H1 (cell line): ENCODE results near the gene GLUD1. TPM values are rescaled to one million over a fixed set of nuclear protein-coding genes. Genes with fewer than 3 reads are reported as not detected.
"Not testable (repeated sequence)": the region's sequence is repeated elsewhere in the genome, so short reads cannot be mapped to it uniquely, and the experiment has no call there.

Experiments
- CTCF ChIA-PET: fragments of 300-600 bp; sonication (Branson Sonifier 250); formaldehyde crosslinking; loops from one replicate; lab custom pipeline; 2021; ENCODE audit not compliant: partially characterized antibody; lab: Charles Lee
- POLR2A ChIA-PET: fragments of 300-600 bp; sonication (Branson Sonifier 250); formaldehyde crosslinking; loops from one replicate; lab custom pipeline; 2021; ENCODE audit warnings: inconsistent platforms; ENCODE audit not compliant: partially characterized antibody; lab: Charles Lee
- DNase-seq, 2 experiments: peaks; one replicate each; pipeline versions ENCODE4 v3.0.0 to v3.0.0-alpha.2; 2010 to 2022; ENCODE audit warnings: low spot score in 2 of 2, low read depth in 1 of 2, mixed read lengths in 1 of 2
- FAIRE-seq: peaks from 2 replicates; lab custom pipeline; 2011; peaks lifted over from hg19 to GRCh38; lab: Jason Lieb, UNC
- H2AFZ ChIP-seq: 2 replicates; pipeline ENCODE4 v1.8.1; 2012; ENCODE audit warnings: low read length, inconsistent platforms
- H2AK5ac ChIP-seq: 2 replicates; pipeline ENCODE4 v1.6.1; 2013; ENCODE audit warnings: low read depth, low read length
- H2BK120ac ChIP-seq: replicated peaks from 2 replicates; pipeline ENCODE3; 2013; ENCODE audit warnings: low read depth, low read length, inconsistent platforms
- H2BK12ac ChIP-seq: 2 replicates; pipeline ENCODE4 v1.6.1; 2013; ENCODE audit warnings: low read depth, low read length
- H2BK15ac ChIP-seq: 2 replicates; pipeline ENCODE4 v1.6.1; 2013; ENCODE audit warnings: low read length
- H2BK20ac ChIP-seq: 2 replicates; pipeline ENCODE4 v1.6.1; 2013; ENCODE audit warnings: low read length
- H2BK5ac ChIP-seq: 2 replicates; pipeline ENCODE4 v1.6.1; 2013; ENCODE audit warnings: low read depth, low read length
- H3K14ac ChIP-seq: 2 replicates; pipeline ENCODE4 v1.6.1; 2013; ENCODE audit warnings: inconsistent platforms; ENCODE audit not compliant: insufficient read length
- H3K18ac ChIP-seq: 2 replicates; pipeline ENCODE4 v1.6.1; 2013; ENCODE audit warnings: low read length; ENCODE audit errors: extremely low read depth
- H3K23ac ChIP-seq: 2 replicates; pipeline ENCODE4 v1.6.1; 2013; ENCODE audit warnings: inconsistent platforms; ENCODE audit not compliant: insufficient read length
- H3K23me2 ChIP-seq: 2 replicates; pipeline ENCODE4 v1.6.1; 2013; ENCODE audit warnings: low read depth, low read length
- H3K27ac ChIP-seq: 2 replicates; pipeline ENCODE4 v1.6.1; 2011; ENCODE audit warnings: low read depth, low read length, inconsistent platforms
- H3K27me3 ChIP-seq, 4 experiments: replicated peaks in 1 of 4; 1 replicate in 1 of 4; 2 replicates in 3 of 4; pipeline versions ENCODE4 v1.6.1 to v1.8.1; 2011 to 2013; ENCODE audit warnings: low read length in 3 of 4, mild to moderate bottlenecking in 3 of 4, inconsistent platforms in 2 of 4, mixed read lengths in 2 of 4, moderate library complexity in 1 of 4; ENCODE audit not compliant: control insufficient read depth in 3 of 4, insufficient read depth in 3 of 4; ENCODE audit errors: extremely low read depth in 1 of 4
- H3K36me3 ChIP-seq, 4 experiments: 2 replicates each; pipeline versions ENCODE4 v1.6.1 to v1.8.1; 2011 to 2013; ENCODE audit warnings: mild to moderate bottlenecking in 4 of 4, low read length in 3 of 4, moderate library complexity in 2 of 4, control low read depth in 1 of 4, inconsistent platforms in 1 of 4; ENCODE audit not compliant: insufficient read depth in 4 of 4, control insufficient read depth in 2 of 4
- H3K4ac ChIP-seq: replicated peaks from 2 replicates; pipeline ENCODE3; 2013; ENCODE audit warnings: low read length, low read depth, mixed read lengths, inconsistent platforms; ENCODE audit not compliant: insufficient read length
- H3K4me1 ChIP-seq, 4 experiments: replicated peaks in 1 of 4; 1 replicate in 1 of 4; 2 replicates in 3 of 4; pipeline versions ENCODE4 v1.6.1 to v1.8.1; 2011 to 2013; ENCODE audit warnings: low read length in 3 of 4, inconsistent platforms in 2 of 4, mixed read lengths in 1 of 4; ENCODE audit not compliant: insufficient read depth in 4 of 4, control insufficient read depth in 3 of 4
- H3K4me2 ChIP-seq, 2 experiments: 2 replicates each; pipeline versions ENCODE4 v1.6.1 to v1.8.1; 2011 to 2013; ENCODE audit warnings: low read depth in 2 of 2, low read length in 2 of 2, control low read depth in 1 of 2, inconsistent platforms in 1 of 2, mild to moderate bottlenecking in 1 of 2; ENCODE audit not compliant: insufficient read depth in 1 of 2
- H3K4me3 ChIP-seq, 4 experiments: fragments of 200-600, 300-600 bp in 1 of 4; sonication (generic), shearing (Covaris generic), sonication (Bioruptor Twin) in 1 of 4; 2 replicates each; pipeline versions ENCODE4 v1.5.1 to v1.8.1; 2011 to 2016; ENCODE audit warnings: low read length in 4 of 4, low read depth in 3 of 4, control low read depth in 2 of 4, inconsistent platforms in 2 of 4, mild to moderate bottlenecking in 2 of 4, mixed read lengths in 1 of 4, moderate library complexity in 1 of 4; ENCODE audit not compliant: insufficient read depth in 2 of 4; ENCODE audit errors: extremely low read depth in 1 of 4
- H3K56ac ChIP-seq: replicated peaks from 2 replicates; pipeline ENCODE3; 2013; ENCODE audit warnings: low read depth, mild to moderate bottlenecking, mixed read lengths, low read length, inconsistent platforms; ENCODE audit not compliant: insufficient read length
- H3K79me1 ChIP-seq: 2 replicates; pipeline ENCODE4 v1.6.1; 2013; ENCODE audit warnings: low read depth, low read length, control low read depth
- H3K79me2 ChIP-seq, 2 experiments: 2 replicates each; pipeline versions ENCODE4 v1.6.1 to v1.8.1; 2012 to 2013; ENCODE audit warnings: low read length in 2 of 2, mild to moderate bottlenecking in 2 of 2, inconsistent platforms in 1 of 2; ENCODE audit not compliant: insufficient read depth in 2 of 2, control insufficient read depth in 1 of 2
- H3K9ac ChIP-seq, 4 experiments: replicated peaks in 1 of 4; 1 replicate in 1 of 4; 2 replicates in 3 of 4; pipeline versions ENCODE4 v1.6.1 to v1.8.1; 2011 to 2013; ENCODE audit warnings: low read depth in 3 of 4, low read length in 3 of 4, control low read depth in 2 of 4, mild to moderate bottlenecking in 2 of 4, moderate library complexity in 2 of 4, inconsistent platforms in 1 of 4; ENCODE audit errors: extremely low read depth in 1 of 4
- H3K9me3 ChIP-seq, 2 experiments: 2 replicates each; pipeline versions ENCODE4 v1.6.1 to v1.8.1; 2012 to 2013; ENCODE audit warnings: mild to moderate bottlenecking in 2 of 2, moderate library complexity in 2 of 2, control low read depth in 1 of 2, inconsistent platforms in 1 of 2, low read depth in 1 of 2, low read length in 1 of 2, mixed read lengths in 1 of 2; ENCODE audit not compliant: insufficient read depth in 2 of 2
- H4K20me1 ChIP-seq, 2 experiments: replicated peaks in 1 of 2; 2 replicates each; pipeline versions ENCODE3 to v1.8.1; 2011 to 2013; ENCODE audit warnings: inconsistent platforms in 2 of 2, low read length in 2 of 2, mild to moderate bottlenecking in 1 of 2; ENCODE audit not compliant: insufficient read depth in 2 of 2, control insufficient read depth in 1 of 2
- H4K5ac ChIP-seq: 2 replicates; pipeline ENCODE4 v1.6.1; 2013; ENCODE audit warnings: low read length, low read depth, mixed read lengths, inconsistent platforms; ENCODE audit not compliant: insufficient read length
- H4K8ac ChIP-seq: 2 replicates; pipeline ENCODE4 v1.8.0; 2013; ENCODE audit warnings: mild to moderate bottlenecking, moderate library complexity, low read length, inconsistent platforms; ENCODE audit not compliant: insufficient read depth; ENCODE audit errors: extremely low read depth
- H4K91ac ChIP-seq: replicated peaks from 2 replicates; pipeline ENCODE3; 2013; ENCODE audit warnings: low read length, mixed read lengths, inconsistent platforms; ENCODE audit not compliant: insufficient read length
- WGBS, 2 experiments: shearing (Covaris generic) in 1 of 2; methylation state at CpG; one replicate each; pipeline versions ENCODE4 v1.1.6 to v1.1.7; 2013 to 2015; ENCODE audit warnings: low lambda C conversion rate in 2 of 2, mixed read lengths in 2 of 2, inconsistent platforms in 1 of 2, low coverage in 1 of 2, missing lambda C conversion rate in 1 of 2; ENCODE audit not compliant: insufficient replicate concordance in 2 of 2, insufficient coverage in 1 of 2, insufficient read length in 1 of 2; ENCODE audit errors: extremely low coverage in 1 of 2, missing lambda C conversion rate in 1 of 2; 5-methylcytosine and 5-hydroxymethylcytosine counted together
- polyA plus RNA-seq, 7 experiments: library from polyadenylated mRNA; depleted of rRNA in 3 of 7; stranded (reverse) in 5 of 7; unstranded in 2 of 7; fragments of >200 nt in 5 of 7; fragments of 200-250 nt in 2 of 7; gene quantifications; 1 replicate in 5 of 7; 2 replicates in 1 of 7; 4 replicates in 1 of 7; pipeline versions ENCODE4 v1.2.1 to v1.2.3, GENCODE V29; 2011 to 2013; ENCODE audit warnings: missing spikeins in 2 of 7, mixed read lengths in 2 of 7
- total RNA-seq: library from RNA; stranded (reverse); fragmentation: NEBNext Ultra II Directional; extraction: Animal tissue kit (Norgen Biotek cat#: 25700); gene quantifications from 2 replicates; pipeline ENCODE4 v1.2.1, GENCODE V29; 2021

GLUD1 gene
- total and polyA plus RNA-seq, 2 of the 8 experiments (the other 6 are each of a cell fraction or from before 2014, with no cell fraction given) = 41.0 to 96.2 TPM

GRCh38 chr10:87018127-87018526 is 76.5 kb downstream of the GLUD1 start:
- H3K4ac ChIP-seq, H3K79me1 ChIP-seq, H3K23ac ChIP-seq, H3K4me1 ChIP-seq, H4K8ac ChIP-seq, H3K36me3 ChIP-seq, H3K79me2 ChIP-seq, H3K14ac ChIP-seq, H3K56ac ChIP-seq, CTCF ChIA-PET, H4K20me1 ChIP-seq, H3K27ac ChIP-seq, H3K9ac ChIP-seq, H2BK20ac ChIP-seq, H2AK5ac ChIP-seq, H3K18ac ChIP-seq, POLR2A ChIA-PET, H2BK5ac ChIP-seq, H4K5ac ChIP-seq, H2BK15ac ChIP-seq, H3K9me3 ChIP-seq, H3K27me3 ChIP-seq, H4K91ac ChIP-seq, DNase-seq, H2BK12ac ChIP-seq, H3K4me3 ChIP-seq, H3K4me2 ChIP-seq, FAIRE-seq, H3K23me2 ChIP-seq, H2AFZ ChIP-seq, H2BK120ac ChIP-seq: not testable (repeated sequence)
- WGBS, 2 experiments = 97% methylated on average over 6 of the region's 6 CpGs; no CpG with 5 or more reads in 1 of the 2 experiments

- POLR2A ChIA-PET, H3K79me2 ChIP-seq, H2BK15ac ChIP-seq, H3K9ac ChIP-seq, H3K36me3 ChIP-seq, H2BK120ac ChIP-seq, H3K4ac ChIP-seq, H3K23me2 ChIP-seq, H3K18ac ChIP-seq, H3K14ac ChIP-seq, H2AK5ac ChIP-seq, H3K4me2 ChIP-seq, H3K27me3 ChIP-seq, H3K56ac ChIP-seq, DNase-seq, H4K91ac ChIP-seq, H4K8ac ChIP-seq, H3K9me3 ChIP-seq, H3K79me1 ChIP-seq, H2AFZ ChIP-seq, H2BK5ac ChIP-seq, H3K4me1 ChIP-seq, H4K5ac ChIP-seq, FAIRE-seq, CTCF ChIA-PET, H2BK12ac ChIP-seq, H4K20me1 ChIP-seq, H3K27ac ChIP-seq, H3K4me3 ChIP-seq, H2BK20ac ChIP-seq, H3K23ac ChIP-seq: not testable (repeated sequence)
- WGBS, 2 experiments = 89% methylated on average over 10 of the region's 10 CpGs; no CpG with 5 or more reads in 1 of the 2 experiments
These were observed 79.5 kb downstream of the GLUD1 start for GRCh38 chr10:87014986-87015716.
